Mononuclear cell (primary cell): ENCODE data around the gene ANGEL2. TPM values are rescaled to one million over a fixed set of nuclear protein-coding genes. Genes with fewer than 3 reads are reported as not detected.

Experiments used
- H3K27me3 ChIP-seq: 2 replicates; pipeline ENCODE4 v1.6.0; 2011; ENCODE audit warnings: low read length, control low read depth; ENCODE audit not compliant: insufficient read depth
- H3K4me1 ChIP-seq: 2 replicates; pipeline ENCODE4 v1.5.1; 2011; ENCODE audit warnings: mild to moderate bottlenecking, low read length, control low read depth; ENCODE audit not compliant: insufficient read depth
- H3K4me3 ChIP-seq: 2 replicates; pipeline ENCODE4 v1.5.1; 2011; ENCODE audit warnings: mild to moderate bottlenecking, low read length, moderate library complexity
- H3K9me3 ChIP-seq: 2 replicates; pipeline ENCODE4 v1.5.1; 2011; ENCODE audit warnings: low read depth, mild to moderate bottlenecking, control low read depth, low read length
- total RNA-seq: library from RNA; depleted of rRNA; stranded (reverse); fragments of >200 nt; gene quantifications from one replicate; pipeline ENCODE4 v1.2.3, GENCODE V29; 2012

ANGEL2 gene
- total RNA-seq, 1 donor = 73.7 TPM

- Histone ChIP-seq H3K27me3 (peaks cover 40% of the 10 kb centered on the region), H3K4me1 (peaks cover 18% of the 10 kb centered on the region), H3K9me3 (no peaks in the 10 kb centered on the region), H3K4me3 (no peak overlapping the region)
Observed at GRCh38 chr1:212953321-212953720, 62.3 kb downstream of the ANGEL2 start.

- Histone ChIP-seq H3K4me1 (peaks cover 18% of the 10 kb centered on the region), H3K27me3 (peaks cover 40% of the 10 kb centered on the region), H3K4me3 (no peak overlapping the region), H3K9me3 (no peaks in the 10 kb centered on the region)
Observed at GRCh38 chr1:212952641-212952976, 63.1 kb downstream of the ANGEL2 start.

- Histone ChIP-seq H3K9me3 (no peaks in the 10 kb centered on the region), H3K27me3 (peaks cover 40% of the 10 kb centered on the region), H3K4me3 (no peak overlapping the region), H3K4me1 (peaks cover 18% of the 10 kb centered on the region)
Observed at GRCh38 chr1:212951947-212952640, 63.6 kb downstream of the ANGEL2 start.

GRCh38 chr1:212951126-212951946, 64.3 kb downstream of the ANGEL2 start:
- Histone ChIP-seq H3K4me1 (peaks cover 18% of the 10 kb centered on the region), H3K9me3 (no peaks in the 10 kb centered on the region), H3K27me3 (peaks cover 40% of the 10 kb centered on the region), H3K4me3 (no peak overlapping the region)

- no peaks in the 10 kb centered on the region for H3K9me3 ChIP-seq
- peak within 1 kb of the TSS; percentile 28 for H3K4me3 ChIP-seq
- peaks cover 40% of the 10 kb centered on the region for H3K27me3 ChIP-seq
- peaks cover 18% of the 10 kb centered on the region for H3K4me1 ChIP-seq
Observed at GRCh38 chr1:212950243-212951125, 65.2 kb downstream of the ANGEL2 start, which contains the start of gene VASH2. Gene VASH2 (plus strand): TSS chr1:212950541. CDS start chr1:212951543, 1,002 bp downstream.

- Histone ChIP-seq H3K4me1 (peaks cover 18% of the 10 kb centered on the region), H3K27me3 (peaks cover 40% of the 10 kb centered on the region), H3K9me3 (no peaks in the 10 kb centered on the region), H3K4me3 (peak overlapping the region; percentile 28)
Observed at GRCh38 chr1:212949771-212950170, 65.9 kb downstream of the ANGEL2 start.

GRCh38 chr1:212946872-212947271, 68.8 kb downstream of the ANGEL2 start:
- Histone ChIP-seq H3K4me1 (peaks cover 23% of the 10 kb centered on the region), H3K9me3 (no peaks in the 10 kb centered on the region), H3K4me3 (no peak overlapping the region), H3K27me3 (peaks cover 27% of the 10 kb centered on the region)

- Histone ChIP-seq H3K9me3 (no peaks in the 10 kb centered on the region), H3K4me1 (peaks cover 14% of the 10 kb centered on the region), H3K4me3 (no peak overlapping the region), H3K27me3 (peaks cover 16% of the 10 kb centered on the region)
Observed at GRCh38 chr1:212945463-212946160, 70.1 kb downstream of the ANGEL2 start.

- peaks cover 12% of the 10 kb centered on the region for H3K27me3 ChIP-seq
- H3K4me3 ChIP-seq = no peak overlapping the region
- peaks cover 11% of the 10 kb centered on the region for H3K4me1 ChIP-seq
- peaks cover 3% of the 10 kb centered on the region for H3K9me3 ChIP-seq
Observed at GRCh38 chr1:212945056-212945455, 70.6 kb downstream of the ANGEL2 start.

GRCh38 chr1:212944229-212944901, 71.3 kb downstream of the ANGEL2 start:
- Histone ChIP-seq H3K4me1 (peaks cover 6% of the 10 kb centered on the region), H3K4me3 (no peak overlapping the region), H3K9me3 (peaks cover 5% of the 10 kb centered on the region), H3K27me3 (peaks cover 5% of the 10 kb centered on the region)

GRCh38 chr1:212943393-212943710, 72.3 kb downstream of the ANGEL2 start:
- H3K4me3 ChIP-seq = no peak overlapping the region
- H3K27me3 ChIP-seq = no peaks in the 10 kb centered on the region
- H3K9me3 ChIP-seq = peaks cover 5% of the 10 kb centered on the region
- peaks cover 6% of the 10 kb centered on the region for H3K4me1 ChIP-seq

- peaks cover 5% of the 10 kb centered on the region for H3K9me3 ChIP-seq
- H3K27me3 ChIP-seq = no peaks in the 10 kb centered on the region
- peaks cover 6% of the 10 kb centered on the region for H3K4me1 ChIP-seq
- no peak overlapping the region for H3K4me3 ChIP-seq
Observed at GRCh38 chr1:212942679-212943392, 72.8 kb downstream of the ANGEL2 start.
